Measurements from ENCODE around the gene TIMMDC1.
"Not testable (repeated sequence)": the region's sequence is repeated elsewhere in the genome, so short reads cannot be mapped to it uniquely, and the experiment has no call there.

TIMMDC1 gene

GRCh38 chr3:119557877-119558269 lies 59.5 kb downstream of the TIMMDC1 start:
- peak; percentile 35 for DNase-seq

- no peak for DNase-seq
Measured at GRCh38 chr3:119558626-119559317, 60.4 kb downstream of the TIMMDC1 start.

GRCh38 chr3:119559441-119559963 lies 61.2 kb downstream of the TIMMDC1 start, which contains the start of gene CD80:
Gene CD80 (minus strand): TSS chr3:119559614. CDS start chr3:119557728, 1,886 bp downstream.
- peak; percentile 87 for DNase-seq

GRCh38 chr3:119560160-119560559 lies 61.8 kb downstream of the TIMMDC1 start:
- no peak for DNase-seq

GRCh38 chr3:119562307-119562961 lies 64.1 kb downstream of the TIMMDC1 start:
- peak; percentile 81 for DNase-seq

- not testable (repeated sequence) for DNase-seq
Measured at GRCh38 chr3:119563334-119563733, 65.0 kb downstream of the TIMMDC1 start.

GRCh38 chr3:119569156-119569555 lies 70.8 kb downstream of the TIMMDC1 start:
- no peak for DNase-seq

- no peak for DNase-seq
Measured at GRCh38 chr3:119570229-119570628, 71.9 kb downstream of the TIMMDC1 start.

- no peak for DNase-seq
Measured at GRCh38 chr3:119571230-119571629, 72.9 kb downstream of the TIMMDC1 start.

GRCh38 chr3:119571688-119572087 lies 73.3 kb downstream of the TIMMDC1 start:
- DNase-seq, result no peak
